Endothelial cell of umbilical vein (primary cell): ENCODE measurements around the gene GALNT14. TPM values are rescaled to one million over a fixed set of nuclear protein-coding genes. Genes with fewer than 3 reads are reported as not detected.

Experiments used
- BruUV-seq: library from RNA; stranded (reverse); fragments of 400-500 nt; replicated peaks from 2 replicates; lab custom pipeline; 2021; lab: Mats Ljungman, UMichigan
- CTCF ChIA-PET: fragments of 300-600, 350-600 bp; sonication (Branson Sonifier 250); formaldehyde crosslinking; loops from one replicate; lab custom pipeline; 2021; ENCODE audit warnings: antibody characterized with exemption, inconsistent platforms; lab: Charles Lee
- POLR2A ChIA-PET: fragments of 300-600, 350-600 bp; sonication (Branson Sonifier 250); formaldehyde crosslinking; loops from one replicate; lab custom pipeline; 2021; ENCODE audit warnings: antibody characterized with exemption, inconsistent platforms; lab: Charles Lee
- DNase-seq: peaks from one replicate; pipeline ENCODE4 v3.0.0-alpha.2; 2011; ENCODE audit warnings: low read depth, low spot score
- FAIRE-seq: peaks from 2 replicates; lab custom pipeline; 2011; peaks lifted over from hg19 to GRCh38; lab: Jason Lieb, UNC
- H2AFZ ChIP-seq: 2 replicates; pipeline ENCODE4 v1.6.0; 2012; ENCODE audit warnings: low read depth, low read length, control low read depth, inconsistent platforms
- H3K27ac ChIP-seq: 2 replicates; pipeline ENCODE4 v1.5.1; 2011; ENCODE audit warnings: low read depth, mild to moderate bottlenecking, control low read depth, low read length, moderate library complexity; ENCODE audit not compliant: insufficient read depth
- H3K27me3 ChIP-seq, 2 experiments: 2 replicates each; pipeline versions ENCODE4 v1.6.0 to v1.6.1; 2011; ENCODE audit warnings: low read length in 2 of 2, mixed read lengths in 1 of 2; ENCODE audit not compliant: control insufficient read depth in 2 of 2, insufficient read depth in 2 of 2
- H3K36me3 ChIP-seq, 2 experiments: 2 replicates in 1 of 2; 3 replicates in 1 of 2; pipeline ENCODE4 v1.5.1; 2011; ENCODE audit warnings: low read length in 2 of 2, mild to moderate bottlenecking in 1 of 2, moderate library complexity in 1 of 2; ENCODE audit not compliant: control insufficient read depth in 2 of 2, insufficient read depth in 2 of 2; ENCODE audit errors: extremely low read depth in 1 of 2
- H3K4me1 ChIP-seq: 3 replicates; pipeline ENCODE4 v1.5.1; 2011; ENCODE audit warnings: mild to moderate bottlenecking, low read length; ENCODE audit not compliant: control insufficient read depth, insufficient read depth; ENCODE audit errors: extremely low read depth
- H3K4me2 ChIP-seq: 2 replicates; pipeline ENCODE4 v1.6.1; 2011; ENCODE audit warnings: low read length, control low read depth, mixed read lengths; ENCODE audit not compliant: insufficient read depth
- H3K4me3 ChIP-seq, 3 experiments: fragments of 200-600 bp in 1 of 3; sonication (generic), shearing (Covaris generic) in 1 of 3; replicated peaks in 1 of 3; 2 replicates each; pipeline ENCODE4 v1.5.1; 2011 to 2016; ENCODE audit warnings: control low read depth in 3 of 3, low read length in 3 of 3, mild to moderate bottlenecking in 2 of 3, inconsistent platforms in 1 of 3, low read depth in 1 of 3, moderate library complexity in 1 of 3; ENCODE audit not compliant: insufficient read depth in 1 of 3
- H3K79me2 ChIP-seq: 2 replicates; pipeline ENCODE4 v1.6.0; 2012; ENCODE audit warnings: low read length, inconsistent platforms; ENCODE audit not compliant: control insufficient read depth, insufficient read depth
- H3K9ac ChIP-seq: replicated peaks from 2 replicates; pipeline ENCODE3; 2011; ENCODE audit warnings: low read length, control low read depth; ENCODE audit not compliant: insufficient read depth; ENCODE audit errors: extremely low read depth
- H3K9me1 ChIP-seq: replicated peaks from 3 replicates; pipeline ENCODE4 v1.6.0; 2011; ENCODE audit warnings: mild to moderate bottlenecking, low read length; ENCODE audit not compliant: control insufficient read depth, insufficient read depth; ENCODE audit errors: extremely low read depth
- H3K9me3 ChIP-seq: replicated peaks from 2 replicates; pipeline ENCODE4 v1.5.1; 2012; ENCODE audit warnings: low read length, inconsistent platforms; ENCODE audit not compliant: control insufficient read depth, insufficient read depth
- H4K20me1 ChIP-seq: replicated peaks from 2 replicates; pipeline ENCODE3; 2011; ENCODE audit warnings: mild to moderate bottlenecking, low read length; ENCODE audit not compliant: control insufficient read depth, insufficient read depth; ENCODE audit errors: extremely low read depth
- CTCF ChIP-seq, 2 donors: IDR thresholded peaks; 1 replicate in 1 of 2; 2 replicates in 1 of 2; pipeline ENCODE4 v1.5.1; 2011; ENCODE audit warnings: low read length in 2 of 2, mild to moderate bottlenecking in 2 of 2, moderate library complexity in 2 of 2, control low read depth in 1 of 2, inconsistent platforms in 1 of 2, low read depth in 1 of 2; ENCODE audit not compliant: insufficient read depth in 1 of 2; ENCODE audit errors: extremely low read depth in 1 of 2
- EZH2 ChIP-seq: IDR thresholded peaks from 2 replicates; pipeline ENCODE4 v1.6.1; 2012; ENCODE audit warnings: borderline replicate concordance, low read depth, mild to moderate bottlenecking, moderate library complexity, low read length, inconsistent platforms; ENCODE audit not compliant: severe bottlenecking
- FOS ChIP-seq: IDR thresholded peaks from 2 replicates; pipeline ENCODE4 v1.6.1; 2011; ENCODE audit warnings: mild to moderate bottlenecking, low read length, moderate library complexity, borderline replicate concordance; ENCODE audit not compliant: insufficient read depth
- GATA2 ChIP-seq: IDR thresholded peaks from 2 replicates; pipeline ENCODE4 v1.7.0; 2011; ENCODE audit warnings: low read depth, mild to moderate bottlenecking, moderate library complexity, mixed read lengths, low read length; ENCODE audit not compliant: insufficient read length, insufficient read depth
- JUN ChIP-seq: IDR thresholded peaks from 2 replicates; pipeline ENCODE4 v1.6.1; 2011; ENCODE audit warnings: borderline replicate concordance, low read depth; ENCODE audit not compliant: insufficient read length, insufficient read depth
- MAX ChIP-seq: IDR thresholded peaks from 2 replicates; pipeline ENCODE4 v1.6.1; 2011; ENCODE audit not compliant: insufficient read depth, insufficient read length
- MYC ChIP-seq: IDR thresholded peaks from one replicate; pipeline ENCODE4 v1.6.1; 2011; ENCODE audit warnings: mild to moderate bottlenecking, low read depth, low read length
- POLR2A ChIP-seq: IDR thresholded peaks from 2 replicates; pipeline ENCODE4 v1.6.1; 2012; ENCODE audit warnings: low read depth, mild to moderate bottlenecking, control low read depth, low read length
- POLR2AphosphoS5 ChIP-seq: IDR thresholded peaks from 2 replicates; pipeline ENCODE4 v1.6.1; 2012; ENCODE audit warnings: low read depth, mild to moderate bottlenecking, control low read depth, low read length, moderate library complexity; ENCODE audit not compliant: insufficient read depth
- dilution Hi-C: fragments of 300-500 bp; cut with MboI; formaldehyde crosslinking; loops from one replicate; pipeline ENCODE4 v1.15.0; 2019; ENCODE audit warnings: low sequenced_read_pairs; ENCODE audit not compliant: extremely low pct_ligation_motif_present
- intact Hi-C: fragments of 100-400 bp; cut with micrococcal nuclease; formaldehyde crosslinking; loops from one replicate; pipeline ENCODE4 v1.10.0; 2022
- polyA plus RNA-seq, 4 experiments: library from polyadenylated mRNA; depleted of rRNA in 3 of 4; stranded (reverse) in 3 of 4; unstranded in 1 of 4; fragments of >200 nt; gene quantifications; 2 replicates each; pipeline versions ENCODE4 v1.2.1 to v1.2.3, GENCODE V29; 2011 to 2012; ENCODE audit warnings: missing spikeins in 1 of 4
- total RNA-seq: library from RNA; stranded (reverse); gene quantifications from 2 replicates; pipeline ENCODE4 v1.2.3, GENCODE V29; 2021

Gene GALNT14
- total and polyA plus RNA-seq, 2 donors (not counting 3 experiments of a cell fraction or from before 2014, with no cell fraction given), result 0.04 to 0.40 TPM

- FAIRE-seq (no peak), DNase-seq (no peak)
- CTCF ChIA-PET, result no interaction called here
- intact Hi-C loops, result no loop called here
- H2AFZ ChIP-seq, result no peak overlapping the region
- H3K4me2 ChIP-seq, result no peak overlapping the region
- no peaks in the 10 kb centered on the region for H4K20me1 ChIP-seq
- H3K9me3 ChIP-seq, result peaks cover 2% of the 10 kb centered on the region
- no peaks in the 10 kb centered on the region for H3K79me2 ChIP-seq
- H3K4me1 ChIP-seq, result no peaks in the 10 kb centered on the region
- TF ChIP-seq FOS (no peak), EZH2 (no peak), MAX (no peak), JUN (no peak), MYC (no peak), POLR2A (no peak), CTCF (IDR thresholded peaks at IDR 0.05; ENCODE audit: extremely low read depth in 1 of 2, insufficient read depth in 1 of 2, low read depth in 1 of 2, low read length in 2 of 2) (no peak), POLR2AphosphoS5 (no peak), GATA2 (no peak)
- H3K9ac ChIP-seq, result no peak overlapping the region
- H3K27ac ChIP-seq, result no peak overlapping the region
- POLR2A ChIA-PET, result no interaction called here
- H3K36me3 ChIP-seq, result no peaks in the 10 kb centered on the region
- H3K27me3 ChIP-seq, result no peaks in the 10 kb centered on the region
- no TSS peak for BruUV-seq
- H3K4me3 ChIP-seq, result no peak overlapping the region
- H3K9me1 ChIP-seq, result no peaks in the 10 kb centered on the region
- dilution Hi-C loops, result no loop called here
Observed at GRCh38 chr2:31053929-31054782, 84.1 kb downstream of the GALNT14 start.
